NOMO-1 (cell line): ENCODE results near the gene KRTAP2-1.
"Not testable (repeated sequence)": the region's sequence is repeated elsewhere in the genome, so short reads cannot be mapped to it uniquely, and the experiment has no call there.

Experiments used
- DNase-seq, 2 experiments: peaks; one replicate each; lab custom pipeline; 2025; ENCODE audit not compliant: unreplicated experiment in 2 of 2; lab: John Stamatoyannopoulos, UW

The KRTAP2-1 gene

GRCh38 chr17:41058741-41059140 is 11.6 kb upstream of the KRTAP2-1 start:
- no peak for DNase-seq

GRCh38 chr17:41057547-41057946 is 10.4 kb upstream of the KRTAP2-1 start:
- no peak for DNase-seq

DNA sequence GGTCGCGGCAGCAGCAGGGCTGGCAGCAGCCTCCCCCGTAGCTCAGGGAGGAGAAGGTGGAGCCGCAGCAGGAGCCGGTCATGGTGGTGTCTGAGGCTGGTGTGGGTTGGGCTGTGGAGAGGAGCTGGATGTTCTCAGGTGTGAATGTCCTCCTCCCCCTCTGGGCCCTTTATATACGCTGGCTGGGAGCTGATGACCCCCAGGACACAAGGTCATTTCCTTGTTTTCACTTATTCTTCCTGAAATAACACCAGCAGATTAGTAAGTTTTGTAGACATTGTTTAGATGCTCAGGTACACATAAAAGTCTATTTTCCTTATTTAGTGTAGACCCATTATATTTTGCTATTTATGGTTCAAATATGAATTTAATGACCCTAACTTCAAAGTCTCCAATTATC is 8.0 kb upstream of the KRTAP2-1 start, which contains the start of gene KRTAP2-2:
KRTAP2-2 (minus strand) TSS at position 101 of the 400 bp plus-strand sequence; CDS start at position 82, 19 bp downstream.
- DNase-seq = not testable (repeated sequence)

DNA sequence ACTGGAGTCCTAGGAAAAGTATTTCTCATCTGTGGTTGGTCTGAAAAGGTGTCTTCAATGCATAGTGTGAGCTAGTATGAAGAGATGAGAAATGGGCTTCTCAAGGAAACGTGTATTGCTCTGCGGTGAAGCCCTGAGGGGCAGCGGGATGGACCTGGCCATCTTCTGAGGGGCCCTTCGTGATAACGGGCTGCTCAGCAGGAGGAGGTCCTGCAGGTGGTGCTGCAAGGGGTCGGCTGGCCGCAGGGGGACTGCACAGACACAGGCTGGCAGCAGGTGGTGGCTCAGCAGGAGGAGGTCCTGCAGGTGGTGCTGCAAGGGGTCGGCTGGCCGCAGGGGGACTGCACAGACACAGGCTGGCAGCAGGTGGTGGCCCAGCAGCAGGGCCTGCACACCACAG is 7.4 kb upstream of the KRTAP2-1 start:
- DNase-seq = not testable (repeated sequence)

- no peak for DNase-seq
Observed at GRCh38 chr17:41054025-41054424, 6.9 kb upstream of the KRTAP2-1 start.

GRCh38 chr17:41052566-41052965 is 5.5 kb upstream of the KRTAP2-1 start:
- no peak for DNase-seq

GRCh38 chr17:41049110-41049509 is 2.0 kb upstream of the KRTAP2-1 start:
- no peak for DNase-seq

- DNase-seq = no peak
Observed at GRCh38 chr17:41048441-41048840, 1.3 kb upstream of the KRTAP2-1 start.

GRCh38 chr17:41042953-41043352 is 4.2 kb downstream of the KRTAP2-1 start:
- DNase-seq = no peak

DNA sequence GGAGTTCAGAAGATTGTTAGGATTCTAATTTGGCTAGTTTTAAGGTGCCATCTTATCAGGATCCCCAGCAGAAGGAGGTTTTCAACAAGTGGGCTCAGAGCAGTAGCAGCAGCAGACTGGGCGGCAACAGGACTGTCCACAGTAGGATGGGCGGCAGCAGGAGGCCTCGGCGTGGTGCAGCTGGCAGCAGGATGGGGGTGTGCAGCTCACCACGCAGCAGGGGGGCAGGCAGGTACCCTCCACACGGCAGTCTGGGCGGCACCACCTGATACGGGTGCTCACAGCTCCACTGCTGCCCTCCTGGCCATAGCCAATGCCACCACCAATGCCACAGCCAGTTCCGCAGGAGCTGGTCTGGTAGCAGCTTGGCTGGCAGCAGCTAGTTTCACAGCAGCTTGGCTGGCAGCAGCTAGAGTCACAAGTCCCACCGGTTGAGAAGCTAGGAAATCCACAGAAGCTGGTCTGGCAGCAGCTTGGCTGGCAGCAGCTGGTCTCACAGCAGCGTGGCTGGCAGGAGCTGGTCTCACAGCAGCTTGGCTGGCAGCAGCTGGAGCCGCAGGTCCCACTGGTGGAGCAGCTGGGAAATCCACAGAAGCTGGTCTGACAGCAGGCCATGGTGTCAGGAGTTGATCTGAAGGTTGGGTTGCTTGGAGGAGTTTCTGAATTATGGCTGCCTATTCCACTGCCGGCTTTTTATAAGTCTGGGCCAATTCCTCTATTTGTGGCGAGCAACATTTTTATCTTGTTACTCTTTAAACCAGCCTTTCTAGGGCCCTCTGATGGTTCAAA is 6.1 kb downstream of the KRTAP2-1 start, which contains the start of gene KRTAP1-1:
KRTAP1-1 (minus strand) TSS at position 668 of the 789 bp plus-strand sequence; CDS start at position 615, 53 bp downstream.
- not testable (repeated sequence) for DNase-seq

DNA sequence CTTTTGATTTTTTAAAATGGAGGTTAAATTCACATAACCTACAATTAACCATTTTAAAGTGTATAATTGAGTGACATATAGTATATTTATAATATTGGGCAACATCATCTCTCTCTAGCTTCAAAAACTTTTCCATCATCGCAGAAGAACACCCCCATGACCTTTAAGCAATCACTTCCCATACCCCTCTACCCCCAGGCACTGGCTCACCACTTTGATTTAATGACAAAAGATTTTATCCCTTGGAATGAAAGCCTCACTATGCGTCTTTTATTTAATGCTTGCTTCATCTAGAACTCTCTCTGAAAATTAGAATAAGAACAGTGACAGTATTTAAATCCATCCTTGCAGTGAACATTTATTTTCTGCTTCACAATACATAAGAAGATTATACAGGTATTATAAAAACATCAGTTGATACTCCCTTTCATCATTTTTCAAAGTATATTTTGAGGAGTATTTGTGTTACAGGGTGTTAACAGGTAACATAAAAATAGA is 9.2 kb downstream of the KRTAP2-1 start:
- DNase-seq = no peak

- DNase-seq = not testable (repeated sequence)
Observed at GRCh38 chr17:41034346-41034935, 12.7 kb downstream of the KRTAP2-1 start, which contains the start of gene KRTAP1-3. Gene KRTAP1-3, minus strand, starts transcription at chr17:41034874. Its CDS starts 53 bp downstream, at chr17:41034821.

- no peak for DNase-seq
Observed at GRCh38 chr17:41029633-41030245, 17.4 kb downstream of the KRTAP2-1 start, which contains the start of gene KRTAP1-4. Gene KRTAP1-4, minus strand, starts transcription at chr17:41030195. Its CDS starts 117 bp downstream, at chr17:41030078.

DNA sequence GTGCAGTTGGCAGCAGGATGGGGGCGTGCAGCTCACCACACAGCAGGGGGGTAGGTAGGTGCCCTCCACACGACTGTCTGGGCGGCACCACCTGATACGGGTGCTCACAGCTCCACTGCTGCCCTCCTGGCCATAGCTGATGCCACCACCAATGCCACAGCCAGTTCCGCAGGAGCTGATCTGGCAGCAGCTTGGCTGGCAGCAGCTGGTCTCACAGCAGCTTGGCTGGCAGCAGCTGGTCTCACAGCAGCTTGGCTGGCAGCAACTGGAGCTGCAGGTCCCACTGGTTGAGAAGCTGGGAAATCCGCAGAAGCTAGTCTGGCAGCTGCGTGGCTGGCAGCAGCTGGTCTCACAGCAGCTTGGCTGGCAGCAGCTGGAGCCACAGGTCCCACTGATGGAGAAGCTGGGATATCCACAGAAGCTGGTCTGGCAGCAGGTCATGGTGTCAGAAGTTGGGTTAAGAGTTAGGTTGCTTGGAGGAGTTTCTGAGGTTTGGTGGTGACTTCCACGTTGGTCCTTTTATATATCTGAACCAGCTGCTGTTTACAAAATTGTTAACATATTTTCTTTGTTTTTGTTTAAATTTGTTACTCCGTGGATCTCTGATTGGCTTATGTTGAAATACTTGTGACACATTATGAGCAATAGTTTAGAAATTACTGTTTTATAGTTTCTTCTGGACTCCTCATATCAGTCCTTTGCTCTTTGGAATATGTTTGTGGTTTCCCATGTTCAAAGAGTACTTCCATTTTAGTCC is 20.2 kb downstream of the KRTAP2-1 start, which contains the start of gene KRTAP1-5:
KRTAP1-5 (minus strand) TSS at position 494 of the 757 bp plus-strand sequence; CDS start at position 441, 53 bp downstream.
- DNase-seq = no peak

DNA sequence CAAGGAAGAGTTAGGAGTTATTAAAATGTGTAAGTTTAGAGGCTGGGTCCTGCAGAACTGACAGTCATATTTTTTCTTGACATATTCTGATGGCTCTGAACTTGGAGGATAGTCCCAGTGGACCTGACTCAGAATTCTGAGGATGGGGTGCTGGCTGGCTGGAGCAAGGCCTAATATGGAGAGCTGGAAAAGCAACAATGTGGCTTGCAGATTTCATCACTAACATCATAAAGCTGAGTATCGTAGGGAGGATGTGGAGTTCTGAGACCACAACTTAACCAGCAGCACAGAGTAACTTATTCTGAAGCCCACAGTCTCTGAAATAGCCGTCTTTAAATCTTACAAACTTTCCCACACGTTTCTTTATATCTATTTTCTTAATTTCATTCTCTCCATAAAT is 22.4 kb downstream of the KRTAP2-1 start:
- no peak for DNase-seq

DNA sequence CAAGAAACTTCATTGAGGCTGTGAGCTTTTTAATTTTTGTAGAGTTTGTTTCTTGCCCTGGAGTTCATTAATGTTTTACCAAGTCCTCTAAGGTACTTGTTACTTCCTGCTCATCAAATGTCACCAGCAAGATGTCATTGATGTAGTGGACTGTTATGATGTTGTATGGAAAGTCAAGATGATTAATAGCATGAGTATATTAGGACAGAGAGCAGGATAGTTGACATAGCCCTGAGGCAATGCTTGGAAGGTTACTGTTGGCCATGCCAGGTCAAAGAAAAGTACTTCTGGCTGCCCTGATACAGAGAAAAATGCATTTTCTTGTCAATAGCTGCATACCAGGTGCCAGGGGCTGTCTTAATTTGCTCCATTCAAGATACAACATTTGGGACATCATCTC is 26.8 kb downstream of the KRTAP2-1 start:
- DNase-seq = no peak

DNA sequence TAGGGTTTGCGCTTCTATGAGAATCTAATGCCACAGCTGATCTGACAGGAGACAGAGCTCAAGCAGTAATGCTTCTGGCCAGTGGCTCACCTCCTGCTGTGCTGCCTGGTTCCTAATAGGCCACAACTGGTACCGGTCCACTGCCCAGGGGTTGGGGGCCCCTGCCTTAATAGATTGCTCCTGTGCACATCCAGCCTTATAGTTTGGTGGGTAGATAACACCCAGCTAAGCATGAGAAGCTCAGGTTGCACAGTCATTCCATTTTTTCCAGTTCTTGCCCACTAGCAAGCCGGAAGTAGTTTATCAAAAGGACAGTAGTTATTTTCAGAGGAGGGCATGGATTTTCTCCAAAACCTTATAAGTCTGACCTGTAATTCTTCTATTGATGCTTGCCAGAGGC is 27.7 kb downstream of the KRTAP2-1 start:
- DNase-seq = no peak

DNA sequence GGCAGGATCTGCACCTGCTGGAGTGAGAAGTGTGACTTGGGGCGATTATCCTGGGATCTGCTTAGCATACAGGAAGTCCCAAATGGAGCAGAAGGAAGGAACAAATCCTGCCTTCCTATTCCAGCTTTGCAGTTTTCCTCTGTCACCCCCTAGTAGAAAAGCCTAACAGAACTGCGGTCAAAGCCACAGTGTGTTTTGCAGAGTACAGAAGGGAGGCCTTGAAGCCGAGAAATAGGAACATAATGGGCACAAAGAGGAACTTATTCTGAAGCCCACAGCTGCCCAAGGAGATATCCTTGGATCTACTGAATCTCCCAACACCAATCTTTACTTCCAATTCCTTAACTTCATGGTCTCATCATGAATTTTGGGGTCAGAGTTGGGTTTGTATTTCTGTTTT is 28.6 kb downstream of the KRTAP2-1 start:
- DNase-seq = no peak

DNA sequence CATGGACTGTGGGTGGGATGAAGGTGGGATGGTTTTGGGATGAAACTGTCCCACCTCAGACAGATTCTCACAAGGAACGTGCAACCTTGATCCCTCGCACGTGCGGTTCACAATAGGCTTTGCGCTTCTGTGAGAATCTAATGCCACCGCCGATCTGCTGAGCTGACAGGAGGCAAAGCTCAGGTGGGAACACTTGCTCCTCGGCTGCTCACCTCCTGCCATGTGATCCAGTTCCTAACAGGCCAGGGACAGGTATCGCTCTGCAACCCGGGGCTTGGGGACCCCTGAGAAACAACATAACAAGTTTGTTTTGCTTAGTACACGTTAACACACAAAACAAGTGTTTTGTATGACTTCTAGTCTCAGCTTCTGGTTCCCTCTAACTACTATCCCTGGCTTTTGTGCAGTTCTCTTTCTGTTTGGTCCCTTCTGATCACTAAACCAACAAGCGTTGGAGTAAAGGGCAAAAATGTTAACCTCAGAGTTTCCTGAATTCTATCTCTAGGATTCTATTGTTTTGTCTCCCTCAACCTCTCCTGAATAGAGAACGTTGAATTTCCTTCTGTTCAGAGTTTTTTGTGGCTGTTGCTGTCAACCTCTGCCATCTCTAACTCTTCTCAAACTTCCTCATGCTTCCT is 30.4 kb downstream of the KRTAP2-1 start:
- DNase-seq = no peak

DNA sequence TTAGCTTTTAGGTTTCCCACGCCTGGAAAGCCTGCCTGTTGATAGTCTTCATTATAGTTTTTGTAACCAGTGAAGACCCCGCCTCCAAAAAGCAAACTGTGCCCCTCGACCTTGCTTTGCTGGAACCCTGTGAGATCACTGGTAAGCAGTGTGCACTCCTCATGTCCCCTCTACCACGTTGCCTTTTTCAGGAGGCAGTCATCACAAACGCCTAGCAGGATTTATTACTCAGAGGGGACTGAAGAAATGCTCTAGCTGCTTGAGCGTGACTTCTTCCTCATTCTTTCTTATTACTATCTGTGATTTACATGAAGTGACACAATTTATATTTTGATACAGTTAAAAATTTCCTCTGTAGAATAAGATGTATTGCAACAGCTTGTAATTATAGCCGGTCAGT is 31.7 kb downstream of the KRTAP2-1 start:
- DNase-seq = no peak
